Measurements from ENCODE around the gene PSTPIP2. TPM values are rescaled to one million over a fixed set of nuclear protein-coding genes. Genes with fewer than 3 reads are reported as not detected.

Gene PSTPIP2
- total and polyA plus RNA-seq, 9 of the 15 experiments (the other 6 are each of a cell fraction or from before 2014, with no cell fraction given), result 14.0 to 45.7 (median 27.1) TPM

- TF ChIP-seq TEAD1 (CRISPR knock-in tag; IDR thresholded peaks at IDR 0.05) (no peak), NELFE (IDR thresholded peaks at IDR 0.05; ENCODE audit: insufficient read depth, insufficient read length) (no peak), PHTF2 (CRISPR knock-in tag; IDR thresholded peaks at IDR 0.05) (no peak), CBFB (CRISPR knock-in tag; IDR thresholded peaks at IDR 0.05) (no peak), CTCFL (IDR thresholded peaks at IDR 0.05; ENCODE audit: borderline replicate concordance, insufficient read depth, low read depth, low read length, poor library complexity, severe bottlenecking) (peak; percentile 10), SOX6 (IDR thresholded peaks at IDR 0.05) (no peak), TSC22D4 (tag; IDR thresholded peaks at IDR 0.05) (no peak), NR2F6 (CRISPR knock-in tag; IDR thresholded peaks at IDR 0.05) (no peak), NR4A1 (CRISPR knock-in tag; IDR thresholded peaks at IDR 0.05) (no peak), NR4A1 (tag; IDR thresholded peaks at IDR 0.05) (no peak), FOXK2 (conservative IDR thresholded peaks at IDR 0.05 in 1 of 2, IDR thresholded peaks at IDR 0.05 in 1 of 2; ENCODE audit: low read depth in 2 of 2) (no peak), ZNF316 (IDR thresholded peaks at IDR 0.05) (no peak)
- TF ChIP-seq, protein P1, sequence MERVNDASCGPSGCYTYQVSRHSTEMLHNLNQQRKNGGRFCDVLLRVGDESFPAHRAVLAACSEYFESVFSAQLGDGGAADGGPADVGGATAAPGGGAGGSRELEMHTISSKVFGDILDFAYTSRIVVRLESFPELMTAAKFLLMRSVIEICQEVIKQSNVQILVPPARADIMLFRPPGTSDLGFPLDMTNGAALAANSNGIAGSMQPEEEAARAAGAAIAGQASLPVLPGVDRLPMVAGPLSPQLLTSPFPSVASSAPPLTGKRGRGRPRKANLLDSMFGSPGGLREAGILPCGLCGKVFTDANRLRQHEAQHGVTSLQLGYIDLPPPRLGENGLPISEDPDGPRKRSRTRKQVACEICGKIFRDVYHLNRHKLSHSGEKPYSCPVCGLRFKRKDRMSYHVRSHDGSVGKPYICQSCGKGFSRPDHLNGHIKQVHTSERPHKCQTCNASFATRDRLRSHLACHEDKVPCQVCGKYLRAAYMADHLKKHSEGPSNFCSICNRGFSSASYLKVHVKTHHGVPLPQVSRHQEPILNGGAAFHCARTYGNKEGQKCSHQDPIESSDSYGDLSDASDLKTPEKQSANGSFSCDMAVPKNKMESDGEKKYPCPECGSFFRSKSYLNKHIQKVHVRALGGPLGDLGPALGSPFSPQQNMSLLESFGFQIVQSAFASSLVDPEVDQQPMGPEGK (CRISPR knock-in tag; IDR thresholded peaks at IDR 0.05; ENCODE audit: borderline replicate concordance), result no peak
- TF ChIP-seq, protein P2, sequence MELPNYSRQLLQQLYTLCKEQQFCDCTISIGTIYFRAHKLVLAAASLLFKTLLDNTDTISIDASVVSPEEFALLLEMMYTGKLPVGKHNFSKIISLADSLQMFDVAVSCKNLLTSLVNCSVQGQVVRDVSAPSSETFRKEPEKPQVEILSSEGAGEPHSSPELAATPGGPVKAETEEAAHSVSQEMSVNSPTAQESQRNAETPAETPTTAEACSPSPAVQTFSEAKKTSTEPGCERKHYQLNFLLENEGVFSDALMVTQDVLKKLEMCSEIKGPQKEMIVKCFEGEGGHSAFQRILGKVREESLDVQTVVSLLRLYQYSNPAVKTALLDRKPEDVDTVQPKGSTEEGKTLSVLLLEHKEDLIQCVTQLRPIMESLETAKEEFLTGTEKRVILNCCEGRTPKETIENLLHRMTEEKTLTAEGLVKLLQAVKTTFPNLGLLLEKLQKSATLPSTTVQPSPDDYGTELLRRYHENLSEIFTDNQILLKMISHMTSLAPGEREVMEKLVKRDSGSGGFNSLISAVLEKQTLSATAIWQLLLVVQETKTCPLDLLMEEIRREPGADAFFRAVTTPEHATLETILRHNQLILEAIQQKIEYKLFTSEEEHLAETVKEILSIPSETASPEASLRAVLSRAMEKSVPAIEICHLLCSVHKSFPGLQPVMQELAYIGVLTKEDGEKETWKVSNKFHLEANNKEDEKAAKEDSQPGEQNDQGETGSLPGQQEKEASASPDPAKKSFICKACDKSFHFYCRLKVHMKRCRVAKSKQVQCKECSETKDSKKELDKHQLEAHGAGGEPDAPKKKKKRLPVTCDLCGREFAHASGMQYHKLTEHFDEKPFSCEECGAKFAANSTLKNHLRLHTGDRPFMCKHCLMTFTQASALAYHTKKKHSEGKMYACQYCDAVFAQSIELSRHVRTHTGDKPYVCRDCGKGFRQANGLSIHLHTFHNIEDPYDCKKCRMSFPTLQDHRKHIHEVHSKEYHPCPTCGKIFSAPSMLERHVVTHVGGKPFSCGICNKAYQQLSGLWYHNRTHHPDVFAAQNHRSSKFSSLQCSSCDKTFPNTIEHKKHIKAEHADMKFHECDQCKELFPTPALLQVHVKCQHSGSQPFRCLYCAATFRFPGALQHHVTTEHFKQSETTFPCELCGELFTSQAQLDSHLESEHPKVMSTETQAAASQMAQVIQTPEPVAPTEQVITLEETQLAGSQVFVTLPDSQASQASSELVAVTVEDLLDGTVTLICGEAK (IDR thresholded peaks at IDR 0.05), result peak; percentile 64
- TF ChIP-seq, protein P2 (CRISPR knock-in tag; IDR thresholded peaks at IDR 0.05), result no peak
Measured at GRCh38 chr18:46097801-46098615, 25.9 kb upstream of the PSTPIP2 start, which contains the start of gene ATP5F1A (continued).
